ENCODE measurements around the gene CSHL1.
"Not testable (repeated sequence)": the region's sequence is repeated elsewhere in the genome, so short reads cannot be mapped to it uniquely, and the experiment has no call there.

Gene CSHL1

GRCh38 chr17:63894821-63895220, 16.2 kb downstream of the CSHL1 start:
- H3K27ac ChIP-seq (ENCODE audit: low read depth, low read length); H4K20me1 ChIP-seq (ENCODE audit: control insufficient read depth, insufficient read depth, low read depth, low read length); H3K9me3 ChIP-seq (ENCODE audit: control insufficient read depth, insufficient read depth, low read length); H3K79me2 ChIP-seq (ENCODE audit: control insufficient read depth, low read length); H3K9me2 ChIP-seq (replicated peaks; ENCODE audit: control insufficient read depth, low read length); H3K4me3 ChIP-seq (ENCODE audit: low read length); H3K27me3 ChIP-seq (ENCODE audit: control insufficient read depth, low read length); H3K4me1 ChIP-seq (ENCODE audit: control insufficient read depth, low read length); H3F3A ChIP-seq (ENCODE audit: control insufficient read depth, insufficient read depth); H3K36me3 ChIP-seq (ENCODE audit: control insufficient read depth, low read length); H3K4me2 ChIP-seq (ENCODE audit: low read length): not testable (repeated sequence)

- not testable (repeated sequence) for H3K79me2 ChIP-seq (ENCODE audit: control insufficient read depth, low read length); H3K4me1 ChIP-seq (ENCODE audit: control insufficient read depth, low read length); H3F3A ChIP-seq (ENCODE audit: control insufficient read depth, insufficient read depth); H3K9me2 ChIP-seq (replicated peaks; ENCODE audit: control insufficient read depth, low read length); H3K9me3 ChIP-seq (ENCODE audit: control insufficient read depth, insufficient read depth, low read length); H3K36me3 ChIP-seq (ENCODE audit: control insufficient read depth, low read length); H3K27me3 ChIP-seq (ENCODE audit: control insufficient read depth, low read length); H3K27ac ChIP-seq (ENCODE audit: low read depth, low read length); H4K20me1 ChIP-seq (ENCODE audit: control insufficient read depth, insufficient read depth, low read depth, low read length); H3K4me2 ChIP-seq (ENCODE audit: low read length); H3K4me3 ChIP-seq (ENCODE audit: low read length)
Measured at GRCh38 chr17:63894021-63894420, 17.0 kb downstream of the CSHL1 start.

- not testable (repeated sequence) for H3K9me3 ChIP-seq (ENCODE audit: control insufficient read depth, insufficient read depth, low read length); H3K27me3 ChIP-seq (ENCODE audit: control insufficient read depth, low read length); H3K4me2 ChIP-seq (ENCODE audit: low read length); H3K4me3 ChIP-seq (ENCODE audit: low read length); H3K27ac ChIP-seq (ENCODE audit: low read depth, low read length); H3F3A ChIP-seq (ENCODE audit: control insufficient read depth, insufficient read depth); H3K36me3 ChIP-seq (ENCODE audit: control insufficient read depth, low read length); H4K20me1 ChIP-seq (ENCODE audit: control insufficient read depth, insufficient read depth, low read depth, low read length); H3K9me2 ChIP-seq (replicated peaks; ENCODE audit: control insufficient read depth, low read length); H3K4me1 ChIP-seq (ENCODE audit: control insufficient read depth, low read length); H3K79me2 ChIP-seq (ENCODE audit: control insufficient read depth, low read length)
Measured at GRCh38 chr17:63892316-63893037, 18.6 kb downstream of the CSHL1 start.

GRCh38 chr17:63889026-63889848, 21.8 kb downstream of the CSHL1 start:
- H3K4me2 ChIP-seq (ENCODE audit: low read length); H4K20me1 ChIP-seq (ENCODE audit: control insufficient read depth, insufficient read depth, low read depth, low read length); H3K9me2 ChIP-seq (replicated peaks; ENCODE audit: control insufficient read depth, low read length); H3K27me3 ChIP-seq (ENCODE audit: control insufficient read depth, low read length); H3K36me3 ChIP-seq (ENCODE audit: control insufficient read depth, low read length); H3K4me3 ChIP-seq (ENCODE audit: low read length); H3F3A ChIP-seq (ENCODE audit: control insufficient read depth, insufficient read depth); H3K9me3 ChIP-seq (ENCODE audit: control insufficient read depth, insufficient read depth, low read length); H3K4me1 ChIP-seq (ENCODE audit: control insufficient read depth, low read length); H3K27ac ChIP-seq (ENCODE audit: low read depth, low read length); H3K79me2 ChIP-seq (ENCODE audit: control insufficient read depth, low read length): not testable (repeated sequence)
- TF ChIP-seq CTCF (IDR thresholded peaks at IDR 0.05; ENCODE audit: low read depth, low read length, poor library complexity, severe bottlenecking), result peak; percentile 29

GRCh38 chr17:63885119-63885518, 25.9 kb downstream of the CSHL1 start:
- H3K36me3 ChIP-seq (ENCODE audit: control insufficient read depth, low read length); H3K9me3 ChIP-seq (ENCODE audit: control insufficient read depth, insufficient read depth, low read length); H3F3A ChIP-seq (ENCODE audit: control insufficient read depth, insufficient read depth); H3K9me2 ChIP-seq (replicated peaks; ENCODE audit: control insufficient read depth, low read length); H3K4me3 ChIP-seq (ENCODE audit: low read length); H4K20me1 ChIP-seq (ENCODE audit: control insufficient read depth, insufficient read depth, low read depth, low read length); H3K79me2 ChIP-seq (ENCODE audit: control insufficient read depth, low read length); H3K27ac ChIP-seq (ENCODE audit: low read depth, low read length); H3K27me3 ChIP-seq (ENCODE audit: control insufficient read depth, low read length); H3K4me1 ChIP-seq (ENCODE audit: control insufficient read depth, low read length); H3K4me2 ChIP-seq (ENCODE audit: low read length): not testable (repeated sequence)

GRCh38 chr17:63882626-63883126, 28.4 kb downstream of the CSHL1 start:
- not testable (repeated sequence) for H3K79me2 ChIP-seq (ENCODE audit: control insufficient read depth, low read length); H3K27me3 ChIP-seq (ENCODE audit: control insufficient read depth, low read length); H3F3A ChIP-seq (ENCODE audit: control insufficient read depth, insufficient read depth); H3K36me3 ChIP-seq (ENCODE audit: control insufficient read depth, low read length); H3K4me3 ChIP-seq (ENCODE audit: low read length); H3K4me2 ChIP-seq (ENCODE audit: low read length); H3K27ac ChIP-seq (ENCODE audit: low read depth, low read length); H4K20me1 ChIP-seq (ENCODE audit: control insufficient read depth, insufficient read depth, low read depth, low read length); H3K9me3 ChIP-seq (ENCODE audit: control insufficient read depth, insufficient read depth, low read length); H3K9me2 ChIP-seq (replicated peaks; ENCODE audit: control insufficient read depth, low read length)
- peaks cover 16% of the 10 kb centered on the region for H3K4me1 ChIP-seq (ENCODE audit: control insufficient read depth, low read length)

All from DOHH2 (cell line).